Stimulated activated CD8-positive, alpha-beta memory T cell treated with anti-CD3 and anti-CD28 coated beads, Interleukin-15, amount 100 ng/mL, for 48 hours (primary cell): Measurements from ENCODE around the gene ATP8B1.
"Not testable (repeated sequence)": the region's sequence is repeated elsewhere in the genome, so short reads cannot be mapped to it uniquely, and the experiment has no call there.

Source experiments
- DNase-seq, 2 donors: peaks; one replicate each; pipeline ENCODE4 v3.0.0-alpha.2; 2020; ENCODE audit warnings: low read depth in 2 of 2

ATP8B1 gene

GRCh38 chr18:57764995-57765394, 38.1 kb downstream of the ATP8B1 start:
- DNase-seq: no peak

- no peak for DNase-seq
Measured at GRCh38 chr18:57764087-57764486, 39.0 kb downstream of the ATP8B1 start.

- no peak for DNase-seq
Measured at GRCh38 chr18:57762686-57763085, 40.4 kb downstream of the ATP8B1 start.

- no peak for DNase-seq
Measured at GRCh38 chr18:57759650-57760049, 43.5 kb downstream of the ATP8B1 start.

- no peak for DNase-seq
Measured at GRCh38 chr18:57755473-57756067, 47.5 kb downstream of the ATP8B1 start.

- no peak for DNase-seq
Measured at GRCh38 chr18:57754577-57755338, 48.4 kb downstream of the ATP8B1 start.

- DNase-seq: no peak
Measured at GRCh38 chr18:57753063-57753462, 50.1 kb downstream of the ATP8B1 start.

GRCh38 chr18:57749604-57749970, 53.5 kb downstream of the ATP8B1 start:
- no peak for DNase-seq

- DNase-seq: no peak
Measured at GRCh38 chr18:57748770-57749603, 54.1 kb downstream of the ATP8B1 start.

GRCh38 chr18:57747809-57748680, 55.1 kb downstream of the ATP8B1 start:
- DNase-seq: no peak

- DNase-seq: no peak
Measured at GRCh38 chr18:57744211-57744694, 58.9 kb downstream of the ATP8B1 start.

GRCh38 chr18:57743008-57743407, 60.1 kb downstream of the ATP8B1 start:
- DNase-seq: no peak

- no peak for DNase-seq
Measured at GRCh38 chr18:57741273-57741672, 61.8 kb downstream of the ATP8B1 start.

GRCh38 chr18:57738078-57738477, 65.0 kb downstream of the ATP8B1 start:
- DNase-seq: no peak

GRCh38 chr18:57737400-57738060, 65.6 kb downstream of the ATP8B1 start:
- DNase-seq: no peak

- DNase-seq: not testable (repeated sequence)
Measured at GRCh38 chr18:57735042-57735441, 68.1 kb downstream of the ATP8B1 start.

- DNase-seq: no peak
Measured at GRCh38 chr18:57733861-57734260, 69.3 kb downstream of the ATP8B1 start.

GRCh38 chr18:57730146-57730545, 73.0 kb downstream of the ATP8B1 start:
- DNase-seq: no peak

- no peak for DNase-seq
Measured at GRCh38 chr18:57728941-57729511, 74.1 kb downstream of the ATP8B1 start.

- DNase-seq: no peak
Measured at GRCh38 chr18:57727952-57728807, 74.9 kb downstream of the ATP8B1 start.
